ENCODE results near the gene KCTD10. TPM values are rescaled to one million over a fixed set of nuclear protein-coding genes. Genes with fewer than 3 reads are reported as not detected.

KCTD10 gene, protein sequence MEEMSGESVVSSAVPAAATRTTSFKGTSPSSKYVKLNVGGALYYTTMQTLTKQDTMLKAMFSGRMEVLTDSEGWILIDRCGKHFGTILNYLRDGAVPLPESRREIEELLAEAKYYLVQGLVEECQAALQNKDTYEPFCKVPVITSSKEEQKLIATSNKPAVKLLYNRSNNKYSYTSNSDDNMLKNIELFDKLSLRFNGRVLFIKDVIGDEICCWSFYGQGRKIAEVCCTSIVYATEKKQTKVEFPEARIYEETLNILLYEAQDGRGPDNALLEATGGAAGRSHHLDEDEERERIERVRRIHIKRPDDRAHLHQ
- 100 to 1,000 TPM in 1 of 3 donors, 10 to 100 TPM in 2; 76.0 to 141 (median 79.0) TPM for total RNA-seq
- total RNA-seq (2013): 30.2 TPM

DNA sequence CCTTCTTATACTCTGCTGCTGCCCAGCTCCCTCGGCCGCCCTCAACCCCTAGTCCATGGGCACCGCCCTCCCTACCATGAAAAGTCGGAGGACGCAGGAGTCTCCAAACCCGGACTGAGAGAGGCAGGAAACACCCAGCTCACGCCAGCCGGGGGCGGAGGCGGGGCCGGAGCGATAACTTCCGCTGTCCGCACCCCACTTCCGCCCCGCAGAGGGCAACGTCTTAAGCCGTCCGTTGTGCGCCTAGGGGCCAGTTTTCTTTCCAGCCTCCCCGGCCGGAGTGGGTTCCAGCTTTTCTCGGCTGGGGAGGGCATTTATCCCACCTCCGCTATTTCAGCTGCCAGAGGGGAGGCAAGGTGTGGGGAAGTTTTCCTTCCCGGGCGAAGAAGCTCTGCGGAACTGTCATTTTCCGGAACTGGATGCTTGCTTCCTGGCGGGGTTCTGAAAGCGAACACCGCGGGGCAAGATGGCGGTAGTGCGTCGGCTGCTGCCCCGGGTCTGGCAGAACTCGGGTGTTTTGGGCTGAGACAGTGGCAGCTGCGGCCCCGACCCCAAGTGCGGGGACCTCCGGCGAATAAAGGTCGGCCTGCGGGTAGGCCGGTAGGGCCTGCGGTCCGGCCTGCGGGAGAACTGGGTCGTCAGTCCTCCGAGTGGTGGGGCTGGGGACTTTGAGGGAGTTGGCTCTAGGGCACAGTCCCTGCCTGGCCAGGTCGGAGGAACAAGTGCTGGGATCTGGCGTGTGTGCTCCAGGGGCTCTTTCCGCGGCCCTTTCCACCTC, at the start of gene KCTD10, which contains the start of gene UBE3B:
Gene KCTD10, minus strand, starts transcription at position 116 of the 778 bp plus-strand sequence. Its CDS starts 38 bp downstream, at position 78.
Gene UBE3B, plus strand, starts transcription at position 450 of the 778 bp plus-strand sequence. CDS start 5,918 bp downstream, outside the sequence.
- DNase-seq: peak; percentile 90 to 94
- no peaks in the 10 kb centered on the region for H3K36me3 Mint-ChIP-seq

DNA sequence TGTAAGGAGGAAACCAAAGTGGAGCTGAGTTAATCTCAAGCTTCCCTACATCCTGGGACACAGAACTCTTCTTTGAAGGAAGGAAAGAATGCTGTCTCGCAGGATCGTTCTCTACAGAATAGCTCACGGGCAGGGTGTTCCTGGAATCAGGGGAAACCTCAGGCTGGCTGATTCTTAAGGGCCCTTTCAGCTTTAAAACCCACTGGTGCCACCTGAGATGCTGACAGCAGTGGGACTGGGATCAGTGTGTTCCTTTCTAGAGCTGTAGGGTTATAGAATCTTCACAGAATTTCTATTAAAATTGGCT, 48.1 kb upstream of the KCTD10 start:
- Mint-ChIP-seq H3K4me3 (no peak overlapping the region), H3K27ac (no peak overlapping the region), H3K9me3 (no peaks in the 10 kb centered on the region), H3K27me3 (ENCODE audit: low read depth in 2 of 2) (no peaks in the 10 kb centered on the region), H3K36me3 (peaks cover 17% of the 10 kb centered on the region), H3K4me1 (no peaks in the 10 kb centered on the region)
- no peak for ATAC-seq
- H3K36me3 ChIP-seq (ENCODE audit: control insufficient read depth, insufficient read depth, low read length): peaks cover 63% of the 10 kb centered on the region
- TF ChIP-seq, protein P1, sequence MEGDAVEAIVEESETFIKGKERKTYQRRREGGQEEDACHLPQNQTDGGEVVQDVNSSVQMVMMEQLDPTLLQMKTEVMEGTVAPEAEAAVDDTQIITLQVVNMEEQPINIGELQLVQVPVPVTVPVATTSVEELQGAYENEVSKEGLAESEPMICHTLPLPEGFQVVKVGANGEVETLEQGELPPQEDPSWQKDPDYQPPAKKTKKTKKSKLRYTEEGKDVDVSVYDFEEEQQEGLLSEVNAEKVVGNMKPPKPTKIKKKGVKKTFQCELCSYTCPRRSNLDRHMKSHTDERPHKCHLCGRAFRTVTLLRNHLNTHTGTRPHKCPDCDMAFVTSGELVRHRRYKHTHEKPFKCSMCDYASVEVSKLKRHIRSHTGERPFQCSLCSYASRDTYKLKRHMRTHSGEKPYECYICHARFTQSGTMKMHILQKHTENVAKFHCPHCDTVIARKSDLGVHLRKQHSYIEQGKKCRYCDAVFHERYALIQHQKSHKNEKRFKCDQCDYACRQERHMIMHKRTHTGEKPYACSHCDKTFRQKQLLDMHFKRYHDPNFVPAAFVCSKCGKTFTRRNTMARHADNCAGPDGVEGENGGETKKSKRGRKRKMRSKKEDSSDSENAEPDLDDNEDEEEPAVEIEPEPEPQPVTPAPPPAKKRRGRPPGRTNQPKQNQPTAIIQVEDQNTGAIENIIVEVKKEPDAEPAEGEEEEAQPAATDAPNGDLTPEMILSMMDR (IDR thresholded peaks at IDR 0.05): no peak
- H3K4me3 ChIP-seq (ENCODE audit: low read length): no peak overlapping the region
- H3K27me3 ChIP-seq (ENCODE audit: control insufficient read depth, insufficient read depth, low read length): no peaks in the 10 kb centered on the region
- 96% methylated on average over 3 of the region's 3 CpGs for whole genome bisulfite sequencing (ENCODE audit: insufficient coverage)
- DNase-seq: no peak
- H3K27ac ChIP-seq (ENCODE audit: low read length): no peak overlapping the region
- intact Hi-C loops (cut with micrococcal nuclease): no loop called here
- H3K4me1 ChIP-seq (ENCODE audit: control insufficient read depth, insufficient read depth, low read length): no peaks in the 10 kb centered on the region
- no peaks in the 10 kb centered on the region for H3K9me3 ChIP-seq (ENCODE audit: control insufficient read depth, insufficient read depth, low read length)

More for the DNA sequence above, at the start of gene KCTD10, which contains the start of gene UBE3B:
- peak within 1 kb of the TSS; percentile 81 for H3K27ac ChIP-seq (ENCODE audit: low read length)
- H3K4me1 Mint-ChIP-seq: peaks cover 50 to 58% of the 10 kb centered on the region in 2 donors
- peak within 1 kb of the TSS; percentile 95 for H3K27ac Mint-ChIP-seq
- intact Hi-C loops (cut with micrococcal nuclease): loop anchor here (2.0 kb wide), 3 partner anchors 17 to 49 kb away; no protein-coding TSS in a partner anchor
- H3K36me3 ChIP-seq (ENCODE audit: control insufficient read depth, insufficient read depth, low read length): no peaks in the 10 kb centered on the region
- H3K27me3 Mint-ChIP-seq (ENCODE audit: low read depth in 2 of 2): no peaks in the 10 kb centered on the region
- TF ChIP-seq, protein P1 (IDR thresholded peaks at IDR 0.05): no peak
- H3K4me3 ChIP-seq (ENCODE audit: low read length): peak within 1 kb of the TSS; percentile 93
- peaks cover 21% of the 10 kb centered on the region for H3K4me1 ChIP-seq (ENCODE audit: control insufficient read depth, insufficient read depth, low read length)
- no peaks in the 10 kb centered on the region for H3K9me3 ChIP-seq (ENCODE audit: control insufficient read depth, insufficient read depth, low read length)
- WGBS (ENCODE audit: insufficient coverage): under 1% methylated on average over 54 of the region's 54 CpGs
- ATAC-seq: peak; percentile 93 to 96 (median 94)
- H3K9me3 Mint-ChIP-seq: no peaks in the 10 kb centered on the region
- peak within 1 kb of the TSS; percentile 94 for H3K4me3 Mint-ChIP-seq
- H3K27me3 ChIP-seq (ENCODE audit: control insufficient read depth, insufficient read depth, low read length): no peaks in the 10 kb centered on the region

DNA sequence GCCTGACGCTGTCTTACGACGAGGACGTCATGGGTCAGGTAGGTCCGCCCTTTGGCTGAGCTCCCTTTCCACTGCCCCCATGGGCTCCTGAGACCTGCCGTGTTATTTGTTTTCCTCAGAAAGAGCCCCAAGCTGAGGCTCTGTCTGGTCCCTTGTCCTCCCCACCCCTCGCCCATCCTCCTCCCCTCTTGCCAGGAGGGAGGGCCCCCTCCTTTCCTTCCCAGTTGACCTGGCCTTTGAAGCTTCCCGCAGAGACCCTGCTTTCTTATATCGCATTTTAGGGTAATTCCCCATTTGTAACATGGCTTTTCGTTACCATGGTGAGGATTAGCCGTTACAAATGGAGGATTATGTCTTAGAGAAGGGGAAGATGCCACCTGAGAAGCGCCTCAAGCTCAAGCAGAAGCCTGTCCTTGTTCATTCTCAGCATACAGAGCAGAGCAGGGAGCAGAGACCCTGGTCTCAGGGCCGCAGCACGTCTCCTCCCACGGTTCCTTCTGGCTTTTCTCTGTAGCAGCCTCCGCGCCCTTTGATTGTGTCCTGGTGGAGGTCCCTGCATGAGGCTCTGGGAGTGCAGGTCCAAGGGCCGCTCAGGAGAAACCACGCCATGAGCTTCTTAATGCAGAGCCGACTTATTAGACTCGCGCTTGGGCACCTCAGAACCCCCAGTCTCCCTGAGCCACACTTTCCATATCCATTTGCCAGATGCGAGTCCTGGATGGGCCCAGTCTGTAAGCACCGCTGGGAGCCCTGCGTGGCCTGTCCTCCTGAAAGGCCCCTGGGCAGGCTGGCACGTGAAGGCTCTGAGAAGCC, 47.6 kb upstream of the KCTD10 start:
- no peak overlapping the region for H3K4me3 ChIP-seq (ENCODE audit: low read length)
- Mint-ChIP-seq H3K4me3 (no peak overlapping the region), H3K4me1 (no peaks in the 10 kb centered on the region), H3K27me3 (ENCODE audit: low read depth in 2 of 2) (no peaks in the 10 kb centered on the region), H3K36me3 (peaks cover 17% of the 10 kb centered on the region), H3K27ac (no peak overlapping the region), H3K9me3 (no peaks in the 10 kb centered on the region)
- 92% methylated on average over 26 of the region's 26 CpGs for WGBS (ENCODE audit: insufficient coverage)
- H3K27ac ChIP-seq (ENCODE audit: low read length): no peak overlapping the region
- no peaks in the 10 kb centered on the region for H3K4me1 ChIP-seq (ENCODE audit: control insufficient read depth, insufficient read depth, low read length)
- peaks cover 63% of the 10 kb centered on the region for H3K36me3 ChIP-seq (ENCODE audit: control insufficient read depth, insufficient read depth, low read length)
- no peaks in the 10 kb centered on the region for H3K9me3 ChIP-seq (ENCODE audit: control insufficient read depth, insufficient read depth, low read length)
- DNase-seq: no peak
- no peaks in the 10 kb centered on the region for H3K27me3 ChIP-seq (ENCODE audit: control insufficient read depth, insufficient read depth, low read length)
- intact Hi-C loops (cut with micrococcal nuclease): no loop called here
- TF ChIP-seq, protein P1 (IDR thresholded peaks at IDR 0.05): no peak
- no peak for ATAC-seq
